Astrocyte (in vitro differentiated cells and primary cell): Measurements from ENCODE around the gene CTRB1. TPM values are rescaled to one million over a fixed set of nuclear protein-coding genes. Genes with fewer than 3 reads are reported as not detected.

Experiments used
- DNase-seq: peaks from one replicate; pipeline ENCODE4 v3.0.0-alpha.2; 2010; ENCODE audit warnings: low read depth
- FAIRE-seq: peaks from 2 replicates; lab custom pipeline; 2011; peaks lifted over from hg19 to GRCh38; lab: Jason Lieb, UNC
- H2AFZ ChIP-seq: 2 replicates; pipeline ENCODE4 v1.6.0; 2012; ENCODE audit warnings: low read depth, low read length, inconsistent platforms
- H3K27ac ChIP-seq: 2 replicates; pipeline ENCODE4 v1.5.1; 2011; ENCODE audit warnings: low read depth, low read length, inconsistent platforms
- H3K27me3 ChIP-seq: 2 replicates; pipeline ENCODE4 v1.6.0; 2011; ENCODE audit warnings: low read length, inconsistent platforms; ENCODE audit not compliant: insufficient read depth
- H3K36me3 ChIP-seq: 2 replicates; pipeline ENCODE4 v1.5.1; 2011; ENCODE audit warnings: low read length, inconsistent platforms; ENCODE audit not compliant: insufficient read depth
- H3K4me1 ChIP-seq: 2 replicates; pipeline ENCODE4 v1.5.1; 2011; ENCODE audit warnings: low read length, inconsistent platforms; ENCODE audit not compliant: insufficient read depth
- H3K4me2 ChIP-seq: 2 replicates; pipeline ENCODE4 v1.6.0; 2012; ENCODE audit warnings: low read length, inconsistent platforms
- H3K4me3 ChIP-seq: 2 replicates; pipeline ENCODE4 v1.5.1; 2011; ENCODE audit warnings: low read depth, mild to moderate bottlenecking, low read length, inconsistent platforms; ENCODE audit not compliant: insufficient read depth
- H3K79me2 ChIP-seq: 2 replicates; pipeline ENCODE4 v1.6.0; 2012; ENCODE audit warnings: mild to moderate bottlenecking, low read length, inconsistent platforms; ENCODE audit not compliant: insufficient read depth
- H3K9ac ChIP-seq: 2 replicates; pipeline ENCODE4 v1.6.0; 2012; ENCODE audit warnings: mild to moderate bottlenecking, low read length, inconsistent platforms
- H3K9me3 ChIP-seq: 2 replicates; pipeline ENCODE4 v1.5.1; 2012; ENCODE audit warnings: low read depth, mild to moderate bottlenecking, low read length, inconsistent platforms; ENCODE audit not compliant: insufficient read depth
- H4K20me1 ChIP-seq: 2 replicates; pipeline ENCODE4 v1.6.0; 2012; ENCODE audit warnings: low read length, inconsistent platforms; ENCODE audit not compliant: insufficient read depth
- H3K27ac Mint-ChIP-seq: one replicate; pipeline ENCODE4 v1.8.0; 2021; ENCODE audit warnings: mild to moderate bottlenecking, mixed read lengths; ENCODE audit not compliant: unreplicated experiment
- H3K27me3 Mint-ChIP-seq: one replicate; pipeline ENCODE4 v1.8.0; 2021; ENCODE audit warnings: low read depth, mixed read lengths; ENCODE audit not compliant: unreplicated experiment
- H3K36me3 Mint-ChIP-seq: one replicate; pipeline ENCODE4 v1.8.0; 2021; ENCODE audit warnings: low read depth, mixed read lengths; ENCODE audit not compliant: unreplicated experiment
- H3K4me1 Mint-ChIP-seq: one replicate; pipeline ENCODE4 v1.8.0; 2021; ENCODE audit warnings: low read depth, mixed read lengths; ENCODE audit not compliant: unreplicated experiment
- H3K4me3 Mint-ChIP-seq: one replicate; pipeline ENCODE4 v1.8.0; 2021; ENCODE audit warnings: mild to moderate bottlenecking, moderate library complexity, mixed read lengths; ENCODE audit not compliant: unreplicated experiment
- H3K9me3 Mint-ChIP-seq: one replicate; pipeline ENCODE4 v1.8.0; 2021; ENCODE audit warnings: mild to moderate bottlenecking, mixed read lengths; ENCODE audit not compliant: unreplicated experiment
- EZH2 ChIP-seq: IDR thresholded peaks from 2 replicates; pipeline ENCODE4 v1.6.1; 2012; ENCODE audit warnings: mild to moderate bottlenecking, low read length, inconsistent platforms; ENCODE audit not compliant: insufficient read depth
- total RNA-seq: library from RNA; stranded (reverse); gene quantifications from 2 replicates; pipeline ENCODE4 v1.2.1, GENCODE V29; 2021
- TF ChIP-seq, protein P1 (sequence below): IDR thresholded peaks from 2 replicates; pipeline ENCODE4 v1.5.1; 2011; ENCODE audit warnings: low read depth, mild to moderate bottlenecking, inconsistent platforms, low read length, moderate library complexity; ENCODE audit not compliant: insufficient read depth

The CTRB1 gene
- total RNA-seq, 1 donor from 2014 or later: not detected

- DNase-seq: no peak
- TF ChIP-seq, protein P1, sequence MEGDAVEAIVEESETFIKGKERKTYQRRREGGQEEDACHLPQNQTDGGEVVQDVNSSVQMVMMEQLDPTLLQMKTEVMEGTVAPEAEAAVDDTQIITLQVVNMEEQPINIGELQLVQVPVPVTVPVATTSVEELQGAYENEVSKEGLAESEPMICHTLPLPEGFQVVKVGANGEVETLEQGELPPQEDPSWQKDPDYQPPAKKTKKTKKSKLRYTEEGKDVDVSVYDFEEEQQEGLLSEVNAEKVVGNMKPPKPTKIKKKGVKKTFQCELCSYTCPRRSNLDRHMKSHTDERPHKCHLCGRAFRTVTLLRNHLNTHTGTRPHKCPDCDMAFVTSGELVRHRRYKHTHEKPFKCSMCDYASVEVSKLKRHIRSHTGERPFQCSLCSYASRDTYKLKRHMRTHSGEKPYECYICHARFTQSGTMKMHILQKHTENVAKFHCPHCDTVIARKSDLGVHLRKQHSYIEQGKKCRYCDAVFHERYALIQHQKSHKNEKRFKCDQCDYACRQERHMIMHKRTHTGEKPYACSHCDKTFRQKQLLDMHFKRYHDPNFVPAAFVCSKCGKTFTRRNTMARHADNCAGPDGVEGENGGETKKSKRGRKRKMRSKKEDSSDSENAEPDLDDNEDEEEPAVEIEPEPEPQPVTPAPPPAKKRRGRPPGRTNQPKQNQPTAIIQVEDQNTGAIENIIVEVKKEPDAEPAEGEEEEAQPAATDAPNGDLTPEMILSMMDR: no peak
- TF ChIP-seq EZH2: no peak
Measured at GRCh38 chr16:75225678-75226515, 7.1 kb downstream of the CTRB1 start.

DNA sequence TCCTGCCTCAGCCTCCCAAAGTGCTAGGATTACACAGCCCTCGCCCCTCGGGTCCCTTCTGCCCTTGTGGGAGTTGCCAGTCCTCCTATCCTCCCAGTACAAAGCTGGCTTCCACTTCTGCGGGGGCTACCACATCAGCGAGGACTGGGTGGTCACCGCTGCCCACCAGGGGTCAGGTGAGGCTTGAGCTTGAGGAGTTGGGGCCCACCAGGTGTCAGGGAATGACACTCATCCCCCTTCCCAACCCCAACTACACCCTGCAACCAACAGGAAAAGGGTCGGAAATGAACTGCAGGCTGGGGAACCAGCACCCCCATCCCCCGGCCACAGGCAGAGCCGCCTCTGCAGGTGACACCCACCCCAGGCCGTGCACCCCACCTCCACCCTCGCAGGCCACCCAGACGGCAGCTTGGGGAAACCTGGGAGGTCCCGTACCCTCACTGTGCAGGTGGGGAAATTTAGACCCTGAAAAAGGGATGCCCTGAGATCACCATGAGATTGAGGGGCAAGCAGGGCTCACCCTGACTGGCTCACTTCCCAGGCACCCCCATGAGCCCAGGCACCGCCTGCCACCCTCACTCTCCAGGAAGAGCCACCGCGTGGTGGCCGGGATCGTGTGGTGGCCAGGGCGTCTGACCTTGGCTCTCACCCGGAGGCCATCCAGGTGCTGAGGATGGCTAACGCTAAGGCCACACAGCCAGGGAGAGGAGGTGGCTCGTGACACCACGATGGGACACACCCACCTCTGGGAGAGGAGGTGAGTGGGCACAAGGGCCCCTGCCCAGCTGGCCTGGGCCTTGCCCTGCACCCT is 8.0 kb downstream of the CTRB1 start:
- Histone ChIP-seq H3K4me2 (no peak overlapping the region), H3K4me1 (no peaks in the 10 kb centered on the region), H3K27me3 (no peaks in the 10 kb centered on the region), H3K9me3 (no peaks in the 10 kb centered on the region), H3K36me3 (peaks cover 15% of the 10 kb centered on the region), H2AFZ (no peak overlapping the region), H3K9ac (no peak overlapping the region), H3K79me2 (peaks cover 23% of the 10 kb centered on the region), H4K20me1 (peaks cover 56% of the 10 kb centered on the region), H3K4me3 (no peak overlapping the region), H3K27ac (no peak overlapping the region)
- FAIRE-seq: no peak
- peaks cover 4% of the 10 kb centered on the region for H3K27me3 Mint-ChIP-seq
- no peak for DNase-seq
- H3K4me1 Mint-ChIP-seq: peaks cover 16% of the 10 kb centered on the region
- H3K36me3 Mint-ChIP-seq: peaks cover 5% of the 10 kb centered on the region
- peak overlapping the region; percentile 66 for H3K27ac Mint-ChIP-seq
- no peak overlapping the region for H3K4me3 Mint-ChIP-seq
- no peaks in the 10 kb centered on the region for H3K9me3 Mint-ChIP-seq
- TF ChIP-seq, protein P1: no peak
- TF ChIP-seq EZH2: no peak

More at GRCh38 chr16:75225678-75226515, 7.1 kb downstream of the CTRB1 start:
- H3K79me2 ChIP-seq: peaks cover 16% of the 10 kb centered on the region
- no peaks in the 10 kb centered on the region for H3K4me1 ChIP-seq
- no peak overlapping the region for H3K4me3 ChIP-seq
- Mint-ChIP-seq H3K36me3 (peaks cover 5% of the 10 kb centered on the region), H3K27me3 (peaks cover 4% of the 10 kb centered on the region), H3K4me1 (peaks cover 11% of the 10 kb centered on the region), H3K27ac (peak overlapping the region; percentile 83), H3K9me3 (no peaks in the 10 kb centered on the region), H3K4me3 (no peak overlapping the region)
- no peak overlapping the region for H3K9ac ChIP-seq
- no peaks in the 10 kb centered on the region for H3K27me3 ChIP-seq
- H3K27ac ChIP-seq: no peak overlapping the region
- no peak for FAIRE-seq
- no peaks in the 10 kb centered on the region for H3K9me3 ChIP-seq
- peaks cover 10% of the 10 kb centered on the region for H3K36me3 ChIP-seq
- no peak overlapping the region for H3K4me2 ChIP-seq
- H2AFZ ChIP-seq: no peak overlapping the region
- H4K20me1 ChIP-seq: peaks cover 49% of the 10 kb centered on the region
